Skin of body (tissue), 2 donors: Measurements from ENCODE around the gene DNAJB4. TPM values are rescaled to one million over a fixed set of nuclear protein-coding genes. Genes with fewer than 3 reads are reported as not detected.
"Not testable (repeated sequence)": the region's sequence is repeated elsewhere in the genome, so short reads cannot be mapped to it uniquely, and the experiment has no call there.

Experiments
- DNase-seq: peaks from one replicate; lab custom pipeline; 2025; lab: John Stamatoyannopoulos, UW
- total RNA-seq: library from RNA; depleted of rRNA; stranded (reverse); fragments of >200 nt; gene quantifications from one replicate; pipeline ENCODE4 v1.2.3, GENCODE V29; 2014

DNAJB4 gene
- total RNA-seq = 55.7 TPM

GRCh38 chr1:78004719-78005447 is at the start of gene DNAJB4:
TSS of gene DNAJB4 (plus strand) at chr1:78004939. CDS start at chr1:78005111, 172 bp downstream.
- DNase-seq = peak; percentile 100

- DNase-seq = no peak
Observed at GRCh38 chr1:77955709-77956108, 49.0 kb upstream of the DNAJB4 start.

- DNase-seq = no peak
Observed at GRCh38 chr1:77956464-77956863, 48.3 kb upstream of the DNAJB4 start.

- DNase-seq = no peak
Observed at GRCh38 chr1:77958391-77958790, 46.3 kb upstream of the DNAJB4 start.

- DNase-seq = no peak
Observed at GRCh38 chr1:77958850-77959249, 45.9 kb upstream of the DNAJB4 start.

GRCh38 chr1:77961392-77961791 is 43.3 kb upstream of the DNAJB4 start:
- DNase-seq = no peak

- no peak for DNase-seq
Observed at GRCh38 chr1:77966291-77966690, 38.4 kb upstream of the DNAJB4 start.

GRCh38 chr1:77970192-77970591 is 34.5 kb upstream of the DNAJB4 start:
- DNase-seq = no peak

- DNase-seq = no peak
Observed at GRCh38 chr1:77972080-77972479, 32.7 kb upstream of the DNAJB4 start.

GRCh38 chr1:77975386-77975785 is 29.4 kb upstream of the DNAJB4 start:
- no peak for DNase-seq

GRCh38 chr1:77975907-77976306 is 28.8 kb upstream of the DNAJB4 start:
- no peak for DNase-seq

GRCh38 chr1:77976433-77977076 is 28.2 kb upstream of the DNAJB4 start:
- no peak for DNase-seq

- DNase-seq = no peak
Observed at GRCh38 chr1:77977989-77978292, 26.8 kb upstream of the DNAJB4 start.

- DNase-seq = peak; percentile 91
Observed at GRCh38 chr1:77978293-77978968, 26.3 kb upstream of the DNAJB4 start.

GRCh38 chr1:77978969-77979876 is 25.5 kb upstream of the DNAJB4 start, which contains the start of gene FUBP1:
TSS of gene FUBP1 (minus strand) at chr1:77979072. CDS start at chr1:77979004, 68 bp downstream.
- peak; percentile 99 for DNase-seq

GRCh38 chr1:77983352-77983996 is 21.3 kb upstream of the DNAJB4 start:
- DNase-seq = not testable (repeated sequence)

- no peak for DNase-seq
Observed at GRCh38 chr1:77983997-77984355, 20.8 kb upstream of the DNAJB4 start.

- no peak for DNase-seq
Observed at GRCh38 chr1:77984629-77985028, 20.1 kb upstream of the DNAJB4 start.

GRCh38 chr1:77986810-77987209 is 17.9 kb upstream of the DNAJB4 start:
- DNase-seq = no peak

- DNase-seq = no peak
Observed at GRCh38 chr1:77987919-77988318, 16.8 kb upstream of the DNAJB4 start.

- DNase-seq = no peak
Observed at GRCh38 chr1:77989744-77990143, 15.0 kb upstream of the DNAJB4 start.
